CD14-positive monocyte (primary cell): Measurements from ENCODE around the gene PDXP. TPM values are rescaled to one million over a fixed set of nuclear protein-coding genes. Genes with fewer than 3 reads are reported as not detected.

Experiments
- DNase-seq, 3 donors: peaks; one replicate each; pipeline ENCODE4 v3.0.0-alpha.2; 2011 to 2022
- H2AFZ ChIP-seq: 2 replicates; pipeline ENCODE4 v1.6.0; 2012; ENCODE audit warnings: mild to moderate bottlenecking, low read depth, low read length, inconsistent platforms; ENCODE audit not compliant: insufficient read depth, poor library complexity, severe bottlenecking
- H3K27ac ChIP-seq, 2 donors: 1 replicate in 1 of 2; 2 replicates in 1 of 2; pipeline ENCODE4 v1.5.1; 2012 to 2013; ENCODE audit warnings: low read length in 2 of 2, control low read depth in 1 of 2, inconsistent platforms in 1 of 2, low read depth in 1 of 2, mild to moderate bottlenecking in 1 of 2
- H3K27me3 ChIP-seq, 2 donors: one replicate each; pipeline versions ENCODE4 v1.6.0 to v1.6.1; 2011 to 2013; ENCODE audit warnings: low read length in 2 of 2; ENCODE audit not compliant: control insufficient read depth in 2 of 2, insufficient read depth in 2 of 2
- H3K36me3 ChIP-seq, 2 donors: replicated peaks in 1 of 2; 1 replicate in 1 of 2; 2 replicates in 1 of 2; pipeline versions ENCODE4 v1.5.1 to v1.6.1; 2012 to 2013; ENCODE audit warnings: low read length in 2 of 2, control low read depth in 1 of 2, inconsistent platforms in 1 of 2, mild to moderate bottlenecking in 1 of 2; ENCODE audit not compliant: insufficient read depth in 2 of 2, control insufficient read depth in 1 of 2
- H3K4me1 ChIP-seq, 2 donors: 1 replicate in 1 of 2; 2 replicates in 1 of 2; pipeline versions ENCODE4 v1.5.1 to v1.6.1; 2012 to 2013; ENCODE audit warnings: low read length in 2 of 2, control low read depth in 1 of 2, inconsistent platforms in 1 of 2, mild to moderate bottlenecking in 1 of 2, moderate library complexity in 1 of 2; ENCODE audit not compliant: insufficient read depth in 2 of 2, control insufficient read depth in 1 of 2
- H3K4me2 ChIP-seq: replicated peaks from 2 replicates; pipeline ENCODE3; 2012; ENCODE audit warnings: low read length, moderate library complexity, mild to moderate bottlenecking; ENCODE audit not compliant: poor library complexity, severe bottlenecking; ENCODE audit errors: extremely low read depth
- H3K4me3 ChIP-seq, 3 experiments: fragments of 200-600 bp in 1 of 3; sonication (generic) in 1 of 3; replicated peaks in 1 of 3; 1 replicate in 2 of 3; 2 replicates in 1 of 3; pipeline ENCODE4 v1.5.1; 2011 to 2013; ENCODE audit warnings: low read length in 3 of 3, mild to moderate bottlenecking in 3 of 3, control low read depth in 2 of 3, low read depth in 2 of 3, inconsistent platforms in 1 of 3, moderate library complexity in 1 of 3
- H3K79me2 ChIP-seq: 2 replicates; pipeline ENCODE4 v1.6.0; 2012; ENCODE audit warnings: mild to moderate bottlenecking, control low read depth, inconsistent platforms, low read length, moderate library complexity; ENCODE audit not compliant: insufficient read depth
- H3K9ac ChIP-seq: 2 replicates; pipeline ENCODE4 v1.6.0; 2017; ENCODE audit warnings: low read length, mild to moderate bottlenecking; ENCODE audit not compliant: insufficient read depth, poor library complexity, severe bottlenecking
- H3K9me3 ChIP-seq, 2 donors: replicated peaks in 1 of 2; 1 replicate in 1 of 2; 2 replicates in 1 of 2; pipeline versions ENCODE4 v1.5.1 to v1.6.1; 2012 to 2013; ENCODE audit warnings: low read length in 2 of 2, control low read depth in 1 of 2; ENCODE audit not compliant: control insufficient read depth in 1 of 2, insufficient read depth in 1 of 2
- H4K20me1 ChIP-seq: 2 replicates; pipeline ENCODE4 v1.6.0; 2012; ENCODE audit warnings: mild to moderate bottlenecking, low read length, control low read depth, moderate library complexity; ENCODE audit not compliant: insufficient read depth
- H3K27ac Mint-ChIP-seq, 7 donors: one replicate each; pipeline ENCODE4 v1.8.0; 2020; ENCODE audit warnings: mild to moderate bottlenecking in 7 of 7, mixed read lengths in 7 of 7, moderate library complexity in 6 of 7, inconsistent platforms in 2 of 7
- H3K27me3 Mint-ChIP-seq, 3 donors: one replicate each; pipeline ENCODE4 v1.8.0; 2021 to 2022; ENCODE audit warnings: low read depth in 3 of 3, mild to moderate bottlenecking in 3 of 3, mixed read lengths in 3 of 3, moderate library complexity in 3 of 3, inconsistent platforms in 1 of 3
- H3K36me3 Mint-ChIP-seq, 2 donors: one replicate each; pipeline ENCODE4 v1.8.0; 2020; ENCODE audit warnings: mixed read lengths in 2 of 2, inconsistent platforms in 1 of 2, mild to moderate bottlenecking in 1 of 2
- H3K4me1 Mint-ChIP-seq: one replicate; pipeline ENCODE4 v1.8.0; 2020; ENCODE audit warnings: mild to moderate bottlenecking, mixed read lengths
- H3K4me3 Mint-ChIP-seq, 2 donors: one replicate each; pipeline ENCODE4 v1.8.0; 2020; ENCODE audit warnings: mild to moderate bottlenecking in 2 of 2, mixed read lengths in 2 of 2, moderate library complexity in 1 of 2
- H3K9me3 Mint-ChIP-seq, 7 donors: one replicate each; pipeline ENCODE4 v1.8.0; 2020 to 2022; ENCODE audit warnings: mixed read lengths in 7 of 7, mild to moderate bottlenecking in 6 of 7, moderate library complexity in 6 of 7, inconsistent platforms in 2 of 7
- WGBS: methylation state at CpG from one replicate; pipeline ENCODE4 v1.1.5; 2013; ENCODE audit warnings: missing lambda C conversion rate; ENCODE audit not compliant: insufficient coverage; 5-methylcytosine and 5-hydroxymethylcytosine counted together
- intact Hi-C, 2 donors: fragments of 100-400 bp; cut with micrococcal nuclease; formaldehyde crosslinking; loops; one replicate each; pipeline versions ENCODE4 v1.15.0 to v1.15.1; 2023
- polyA plus RNA-seq, 3 donors: library from polyadenylated mRNA; depleted of rRNA in 1 of 3; unstranded in 2 of 3; stranded (reverse) in 1 of 3; fragments of 300-500 nt in 2 of 3; fragments of >200 nt in 1 of 3; fragmentation: Illumina TruSeq in 2 of 3; gene quantifications; 1 replicate in 2 of 3; 2 replicates in 1 of 3; pipeline ENCODE4 v1.2.3, GENCODE V29; 2012 to 2021
- TF ChIP-seq, protein P1 (sequence below): fragments of 200-600 bp; IDR thresholded peaks from one replicate; pipeline ENCODE4 v1.8.0; 2022; ENCODE audit warnings: antibody characterized with exemption, mild to moderate bottlenecking

PDXP gene
- polyA plus RNA-seq, 3 donors: 1.0 to 4.7 (median 4.3) TPM

DNA sequence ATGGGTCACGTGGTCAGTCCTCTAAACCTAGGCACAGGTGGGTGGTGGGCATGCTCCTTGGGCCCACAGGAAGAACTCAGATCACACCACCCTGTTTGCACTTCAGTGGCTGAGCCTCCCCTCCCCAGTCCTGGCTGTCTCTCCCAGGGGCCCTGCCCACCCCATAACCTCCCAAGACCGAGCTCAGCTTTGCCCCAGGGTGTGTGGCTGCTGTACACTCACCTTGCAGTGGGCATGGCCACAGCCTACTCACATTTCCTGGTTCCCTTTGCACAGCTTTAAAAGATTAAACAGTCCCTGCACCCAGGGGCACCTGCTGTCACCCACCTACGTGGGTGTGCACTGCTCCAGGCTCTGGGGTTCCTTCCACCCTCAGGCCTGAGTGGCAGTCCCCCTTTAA is 52.2 kb downstream of the PDXP start:
- peaks cover 13 to 15% of the 10 kb centered on the region in 2 donors for H3K4me1 ChIP-seq
- no peaks in the 10 kb centered on the region for H4K20me1 ChIP-seq
- TF ChIP-seq, protein P1, sequence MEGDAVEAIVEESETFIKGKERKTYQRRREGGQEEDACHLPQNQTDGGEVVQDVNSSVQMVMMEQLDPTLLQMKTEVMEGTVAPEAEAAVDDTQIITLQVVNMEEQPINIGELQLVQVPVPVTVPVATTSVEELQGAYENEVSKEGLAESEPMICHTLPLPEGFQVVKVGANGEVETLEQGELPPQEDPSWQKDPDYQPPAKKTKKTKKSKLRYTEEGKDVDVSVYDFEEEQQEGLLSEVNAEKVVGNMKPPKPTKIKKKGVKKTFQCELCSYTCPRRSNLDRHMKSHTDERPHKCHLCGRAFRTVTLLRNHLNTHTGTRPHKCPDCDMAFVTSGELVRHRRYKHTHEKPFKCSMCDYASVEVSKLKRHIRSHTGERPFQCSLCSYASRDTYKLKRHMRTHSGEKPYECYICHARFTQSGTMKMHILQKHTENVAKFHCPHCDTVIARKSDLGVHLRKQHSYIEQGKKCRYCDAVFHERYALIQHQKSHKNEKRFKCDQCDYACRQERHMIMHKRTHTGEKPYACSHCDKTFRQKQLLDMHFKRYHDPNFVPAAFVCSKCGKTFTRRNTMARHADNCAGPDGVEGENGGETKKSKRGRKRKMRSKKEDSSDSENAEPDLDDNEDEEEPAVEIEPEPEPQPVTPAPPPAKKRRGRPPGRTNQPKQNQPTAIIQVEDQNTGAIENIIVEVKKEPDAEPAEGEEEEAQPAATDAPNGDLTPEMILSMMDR: no peak
- no peak overlapping the region for H3K27ac ChIP-seq
- Mint-ChIP-seq H3K36me3 (peaks cover 23 to 52% of the 10 kb centered on the region in 2 donors), H3K27ac (no peak overlapping the region), H3K4me3 (no peak overlapping the region), H3K9me3 (no peaks in the 10 kb centered on the region), H3K4me1 (peaks cover 12% of the 10 kb centered on the region), H3K27me3 (peaks cover 0 to 3% (median 0%) of the 10 kb centered on the region in 3 donors)
- no peaks in the 10 kb centered on the region for H3K9me3 ChIP-seq
- H3K36me3 ChIP-seq: peaks cover 0 to 2% of the 10 kb centered on the region in 2 donors
- no peak overlapping the region for H3K4me2 ChIP-seq
- H3K79me2 ChIP-seq: no peaks in the 10 kb centered on the region
- H2AFZ ChIP-seq: no peak overlapping the region
- WGBS: 93% methylated on average over 2 of the region's 3 CpGs
- no peak for DNase-seq
- H3K9ac ChIP-seq: no peak overlapping the region
- no peaks in the 10 kb centered on the region for H3K27me3 ChIP-seq
- intact Hi-C loops: no loop called here
- H3K4me3 ChIP-seq: no peak overlapping the region

DNA sequence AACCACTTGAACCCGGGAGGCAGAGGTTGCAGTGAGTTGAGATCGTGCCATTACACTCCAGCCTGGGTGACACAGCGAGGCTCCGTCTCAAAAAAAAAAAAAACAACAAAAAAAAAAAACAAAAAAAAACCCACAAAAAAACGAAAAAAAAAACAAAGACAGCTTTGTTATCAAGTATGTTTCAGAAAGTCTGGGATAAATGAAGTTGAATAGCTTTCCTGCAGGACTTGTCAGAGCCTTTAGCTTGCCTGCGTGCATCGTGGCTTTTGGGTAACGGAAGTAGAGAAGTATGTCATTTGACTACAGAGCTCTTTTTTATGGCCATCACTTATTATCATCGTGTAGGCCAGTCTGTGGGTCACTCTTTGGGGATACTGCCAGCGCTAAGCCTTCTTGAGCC is 53.0 kb downstream of the PDXP start:
- TF ChIP-seq, protein P1: no peak
- no peak for DNase-seq
- Histone ChIP-seq H3K4me2 (no peak overlapping the region), H3K4me1 (peaks cover 13 to 15% of the 10 kb centered on the region in 2 donors), H3K4me3 (no peak overlapping the region), H3K27ac (no peak overlapping the region), H3K27me3 (no peaks in the 10 kb centered on the region), H3K9me3 (no peaks in the 10 kb centered on the region), H3K79me2 (no peaks in the 10 kb centered on the region), H4K20me1 (no peaks in the 10 kb centered on the region), H3K36me3 (peaks cover 0 to 2% of the 10 kb centered on the region in 2 donors), H3K9ac (no peak overlapping the region), H2AFZ (no peak overlapping the region)
- H3K27me3 Mint-ChIP-seq: peaks cover 0 to 3% (median 0%) of the 10 kb centered on the region in 3 donors
- H3K4me3 Mint-ChIP-seq: no peak overlapping the region
- intact Hi-C loops: no loop called here
- no peak overlapping the region for H3K27ac Mint-ChIP-seq
- H3K36me3 Mint-ChIP-seq: peaks cover 15 to 46% of the 10 kb centered on the region in 2 donors
- 100% methylated on average over 2 of the region's 10 CpGs for WGBS
- H3K4me1 Mint-ChIP-seq: peaks cover 10% of the 10 kb centered on the region
- H3K9me3 Mint-ChIP-seq: no peaks in the 10 kb centered on the region
